Measurements from ENCODE around the gene NOC4L.
"Not testable (repeated sequence)": the region's sequence is repeated elsewhere in the genome, so short reads cannot be mapped to it uniquely, and the experiment has no call there.

Gene NOC4L

DNA sequence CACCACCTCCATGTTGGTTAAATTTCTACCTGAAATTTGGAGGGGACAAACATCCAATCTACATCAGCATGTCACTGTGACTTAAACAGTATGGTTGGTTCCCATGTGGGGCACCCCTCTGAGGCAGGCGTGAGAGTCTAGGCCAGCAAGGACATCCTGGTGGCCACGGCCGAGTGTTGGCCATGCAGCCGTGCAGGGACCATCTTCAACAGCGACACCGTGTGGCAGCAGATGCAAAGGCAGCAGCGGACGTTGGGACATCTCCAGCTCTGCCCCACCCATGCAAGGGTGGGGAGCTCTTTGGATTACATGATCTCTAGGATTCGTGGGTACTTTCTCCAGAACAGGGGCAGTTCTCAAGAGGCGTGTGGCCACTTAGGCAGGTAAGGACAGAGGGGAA lies 49.8 kb downstream of the NOC4L start:
- Mint-ChIP-seq H3K4me1 (ENCODE audit: low read depth) (peaks cover 14% of the 10 kb centered on the region), H3K4me3 (no peak overlapping the region)

DNA sequence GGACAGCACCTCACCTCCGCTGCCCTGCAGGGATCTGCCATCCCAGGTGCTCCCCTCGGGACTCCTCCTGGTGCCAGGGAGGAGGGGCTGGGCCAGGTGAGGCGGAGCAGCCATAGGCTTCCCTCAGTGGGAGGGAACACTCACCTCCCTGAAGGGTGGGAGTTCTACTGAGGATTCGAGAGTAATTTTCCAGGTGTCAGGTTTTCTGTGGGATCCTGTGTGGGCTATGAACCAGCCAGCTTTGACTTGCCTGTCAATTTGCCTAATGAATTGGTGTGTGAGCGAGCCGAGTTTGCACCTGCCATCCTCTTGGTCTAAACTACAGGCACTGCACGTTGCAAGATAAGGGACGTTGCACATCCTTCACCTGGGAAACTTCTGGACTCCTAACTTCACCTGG lies 50.3 kb downstream of the NOC4L start:
- no peak overlapping the region for H3K27ac Mint-ChIP-seq
- H3K4me1 Mint-ChIP-seq (ENCODE audit: low read depth) = peaks cover 10% of the 10 kb centered on the region
- peaks cover 10% of the 10 kb centered on the region for H3K9me3 Mint-ChIP-seq
- H3K4me3 Mint-ChIP-seq = no peak overlapping the region
- no peaks in the 10 kb centered on the region for H3K27me3 Mint-ChIP-seq
- H3K36me3 Mint-ChIP-seq (ENCODE audit: low read depth) = no peaks in the 10 kb centered on the region

More for the DNA sequence above, 49.8 kb downstream of the NOC4L start:
- Mint-ChIP-seq H3K36me3 (ENCODE audit: low read depth) (no peaks in the 10 kb centered on the region), H3K27ac (no peak overlapping the region), H3K9me3 (peaks cover 10% of the 10 kb centered on the region), H3K27me3 (no peaks in the 10 kb centered on the region)

DNA sequence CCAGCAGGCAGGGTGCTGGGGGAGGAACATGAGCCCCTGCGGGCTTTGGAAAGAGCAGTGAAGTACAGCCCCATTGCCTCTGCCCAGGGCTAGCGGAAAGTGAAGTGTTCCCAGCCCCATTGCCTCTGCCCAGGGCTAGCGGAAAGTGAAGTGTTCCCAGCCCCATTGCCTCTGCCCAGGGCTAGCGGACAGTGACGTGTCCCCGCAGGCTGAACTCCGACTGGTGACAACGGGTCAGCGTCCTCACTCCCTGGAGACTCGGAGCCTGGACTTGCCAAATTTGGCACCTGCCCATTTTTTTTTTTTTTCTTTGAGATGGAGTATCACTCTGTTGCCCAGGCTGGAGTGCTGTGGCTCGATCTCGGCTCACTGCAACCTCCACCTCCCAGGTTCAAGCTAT lies 51.0 kb downstream of the NOC4L start:
- peaks cover 10% of the 10 kb centered on the region for H3K9me3 Mint-ChIP-seq
- not testable (repeated sequence) for H3K36me3 Mint-ChIP-seq (ENCODE audit: low read depth); H3K27ac Mint-ChIP-seq; H3K27me3 Mint-ChIP-seq; H3K4me1 Mint-ChIP-seq (ENCODE audit: low read depth); H3K4me3 Mint-ChIP-seq

DNA sequence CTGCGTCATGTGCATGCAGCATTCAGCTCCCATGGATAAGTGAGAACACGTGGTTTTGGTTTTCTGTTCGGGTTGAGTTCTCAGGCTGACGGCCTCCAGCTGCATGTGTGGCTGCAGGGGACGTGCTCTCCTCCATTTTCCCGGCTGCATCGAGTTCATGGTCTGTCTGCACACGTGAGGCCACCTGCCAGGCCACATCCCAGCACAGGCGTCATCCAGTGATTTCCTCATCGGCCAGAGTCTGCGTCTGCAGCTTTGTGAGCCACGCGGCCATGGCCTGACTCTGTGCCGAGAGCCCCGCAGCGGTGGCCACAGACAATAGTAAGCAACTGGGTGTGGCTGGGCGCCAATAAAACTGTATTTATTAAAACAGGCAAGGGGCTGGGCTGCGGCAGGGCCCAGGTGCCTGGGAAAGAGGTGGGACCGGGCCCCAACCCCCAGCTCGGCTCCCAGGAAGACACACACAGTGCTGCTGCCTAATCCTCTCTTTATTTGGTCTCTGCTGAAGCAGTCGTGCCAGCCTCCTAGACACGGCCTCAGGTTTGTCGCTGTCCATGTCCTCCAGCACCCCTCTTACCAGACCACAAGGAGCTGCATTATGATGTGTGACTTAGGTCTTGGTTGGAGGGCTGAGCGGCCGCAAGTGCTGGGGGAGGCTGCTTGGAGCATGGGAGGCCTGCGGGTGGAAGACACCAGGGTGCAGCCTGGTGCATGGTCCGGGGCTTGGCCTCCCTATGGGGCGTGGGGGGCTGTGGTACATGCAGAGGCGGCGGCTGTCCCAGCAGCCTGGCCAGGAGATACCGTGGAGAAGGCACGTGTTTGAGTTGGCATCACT lies 52.0 kb downstream of the NOC4L start:
- H3K36me3 Mint-ChIP-seq (ENCODE audit: low read depth) = no peaks in the 10 kb centered on the region
- H3K4me1 Mint-ChIP-seq (ENCODE audit: low read depth) = no peaks in the 10 kb centered on the region
- H3K27ac Mint-ChIP-seq = no peak overlapping the region
- no peak overlapping the region for H3K4me3 Mint-ChIP-seq
- H3K9me3 Mint-ChIP-seq = peaks cover 10% of the 10 kb centered on the region
- no peaks in the 10 kb centered on the region for H3K27me3 Mint-ChIP-seq

DNA sequence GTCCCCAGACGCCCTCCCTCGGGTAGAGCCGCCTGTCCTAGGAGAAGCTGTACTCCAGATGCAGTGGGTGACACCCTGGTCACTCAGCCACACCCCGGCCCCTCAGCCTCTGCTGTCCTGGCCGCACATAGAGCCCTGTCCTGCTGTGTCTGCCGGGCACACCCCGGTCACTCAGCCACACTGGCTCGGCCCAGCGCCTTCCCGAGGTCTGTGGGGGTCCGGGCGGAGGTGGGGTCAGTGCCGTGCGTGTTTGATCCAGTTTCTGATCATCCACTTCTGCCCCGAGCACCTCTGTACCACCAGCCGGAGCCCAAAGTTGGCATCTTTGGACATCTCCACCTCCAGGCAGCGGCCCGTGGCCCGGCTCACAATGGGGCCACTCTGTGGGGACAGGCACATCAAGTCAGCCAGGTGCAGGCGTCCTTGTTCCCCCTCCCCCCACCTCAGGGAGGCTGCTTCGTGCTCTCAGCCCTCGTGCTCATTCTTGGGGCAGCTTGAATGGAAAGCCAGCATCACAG lies 52.7 kb downstream of the NOC4L start:
- no peak overlapping the region for H3K4me3 Mint-ChIP-seq
- no peaks in the 10 kb centered on the region for H3K27me3 Mint-ChIP-seq
- peaks cover 10% of the 10 kb centered on the region for H3K9me3 Mint-ChIP-seq
- no peaks in the 10 kb centered on the region for H3K36me3 Mint-ChIP-seq (ENCODE audit: low read depth)
- no peak overlapping the region for H3K27ac Mint-ChIP-seq
- H3K4me1 Mint-ChIP-seq (ENCODE audit: low read depth) = no peaks in the 10 kb centered on the region

DNA sequence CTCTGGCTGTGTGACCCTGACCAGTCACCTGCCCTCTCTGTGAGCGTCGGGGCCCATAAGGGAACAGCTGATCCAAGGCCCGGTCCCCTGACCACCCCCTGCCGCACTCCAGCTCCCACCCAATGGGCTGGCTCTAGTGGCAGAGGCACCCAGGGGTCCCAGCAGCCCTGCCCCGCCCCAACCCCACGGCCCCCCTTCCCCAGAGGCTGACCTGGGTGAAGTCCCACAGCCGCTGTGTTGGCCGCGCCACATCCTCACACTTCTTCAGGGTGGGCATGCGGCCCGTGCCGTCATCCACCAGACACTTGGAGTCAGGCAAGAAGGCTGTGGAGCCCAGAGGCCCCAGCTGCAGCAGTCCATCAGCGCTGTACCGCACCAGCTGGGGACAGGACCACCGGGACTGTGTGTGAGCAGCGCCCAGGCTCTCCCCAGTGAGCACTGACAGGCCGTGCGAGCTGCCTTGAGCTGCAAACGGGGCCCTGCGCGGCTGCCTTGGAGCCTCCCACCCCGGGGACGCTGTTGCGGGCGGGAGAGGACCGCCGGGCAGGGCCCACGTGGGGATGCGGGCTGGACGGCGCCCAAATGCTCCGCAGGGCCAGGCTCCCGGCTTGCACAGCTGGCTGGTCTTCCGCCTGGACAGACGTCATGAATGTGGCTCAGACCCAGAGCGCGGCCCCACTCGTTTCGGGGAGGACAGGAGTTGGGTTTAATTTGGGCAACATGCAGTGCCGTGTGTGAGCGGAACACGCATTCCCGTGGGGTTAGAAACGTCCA lies 53.5 kb downstream of the NOC4L start:
- Mint-ChIP-seq H3K4me3 (no peak overlapping the region), H3K9me3 (peaks cover 10% of the 10 kb centered on the region), H3K27ac (no peak overlapping the region), H3K36me3 (ENCODE audit: low read depth) (no peaks in the 10 kb centered on the region), H3K27me3 (no peaks in the 10 kb centered on the region), H3K4me1 (ENCODE audit: low read depth) (no peaks in the 10 kb centered on the region)

DNA sequence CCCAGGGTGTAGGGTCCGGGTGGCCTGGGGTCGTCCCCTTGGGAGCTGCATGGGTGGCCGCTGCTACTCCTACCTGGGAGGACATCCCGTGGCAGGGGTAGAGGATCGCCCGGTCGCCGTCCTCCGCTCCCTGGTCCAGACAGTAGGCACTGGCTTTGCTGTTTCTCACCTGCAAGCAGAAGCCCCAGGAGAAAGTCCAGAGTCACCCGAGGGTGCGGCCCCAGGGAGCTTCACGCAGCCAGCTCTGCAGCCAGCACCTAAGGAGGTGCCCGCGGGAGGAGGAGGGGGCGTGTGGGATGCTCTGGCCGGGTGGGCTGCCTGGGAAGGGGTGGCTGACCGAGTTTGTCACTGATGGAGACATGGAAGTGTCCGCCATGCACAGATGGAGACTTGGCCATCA lies 54.8 kb downstream of the NOC4L start:
- H3K36me3 Mint-ChIP-seq (ENCODE audit: low read depth) = no peaks in the 10 kb centered on the region
- no peak overlapping the region for H3K27ac Mint-ChIP-seq
- no peak overlapping the region for H3K4me3 Mint-ChIP-seq
- no peaks in the 10 kb centered on the region for H3K4me1 Mint-ChIP-seq (ENCODE audit: low read depth)
- peaks cover 3% of the 10 kb centered on the region for H3K27me3 Mint-ChIP-seq
- H3K9me3 Mint-ChIP-seq = peaks cover 3% of the 10 kb centered on the region

DNA sequence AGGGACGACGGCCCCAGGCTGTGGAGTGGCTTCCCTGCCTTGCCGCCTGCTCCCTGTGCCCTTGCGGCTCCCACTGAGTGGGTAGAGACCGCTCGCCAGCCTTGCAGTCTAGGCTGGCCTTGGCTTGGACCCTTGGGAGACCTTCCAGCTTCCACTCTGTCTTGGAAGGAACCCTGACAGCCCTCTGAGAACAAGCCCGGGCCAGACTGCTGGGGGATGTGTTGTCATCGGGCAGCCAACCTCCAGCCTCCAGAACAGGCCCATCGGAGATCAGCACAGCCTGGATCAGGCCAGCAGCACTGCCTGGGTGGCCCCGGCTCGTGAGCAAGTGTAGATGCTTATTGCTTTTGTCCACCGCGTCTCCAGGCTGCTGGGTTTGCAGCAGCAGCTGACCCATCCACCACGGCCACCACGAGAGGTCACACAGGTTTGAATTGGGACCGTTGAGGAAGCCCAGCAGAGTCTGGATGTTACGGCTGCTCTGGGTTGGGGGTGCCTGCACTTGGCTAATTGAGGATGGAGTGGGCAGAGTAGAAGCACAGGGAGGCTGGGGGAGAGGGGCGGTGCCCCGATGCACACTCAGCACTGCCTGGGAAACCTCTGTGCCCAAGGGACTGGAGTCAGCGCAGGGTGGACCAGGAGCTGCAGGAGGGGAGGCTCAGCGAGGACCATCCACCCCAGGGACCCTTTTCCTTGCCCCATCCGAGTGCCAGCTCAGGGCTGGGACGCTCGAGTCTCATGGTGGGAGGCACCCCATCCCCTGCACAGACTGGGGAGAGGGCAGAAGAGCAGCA lies 55.5 kb downstream of the NOC4L start:
- H3K4me3 Mint-ChIP-seq = no peak overlapping the region
- no peak overlapping the region for H3K27ac Mint-ChIP-seq
- H3K27me3 Mint-ChIP-seq = peaks cover 9% of the 10 kb centered on the region
- H3K4me1 Mint-ChIP-seq (ENCODE audit: low read depth) = no peaks in the 10 kb centered on the region
- H3K36me3 Mint-ChIP-seq (ENCODE audit: low read depth) = no peaks in the 10 kb centered on the region
- no peaks in the 10 kb centered on the region for H3K9me3 Mint-ChIP-seq

DNA sequence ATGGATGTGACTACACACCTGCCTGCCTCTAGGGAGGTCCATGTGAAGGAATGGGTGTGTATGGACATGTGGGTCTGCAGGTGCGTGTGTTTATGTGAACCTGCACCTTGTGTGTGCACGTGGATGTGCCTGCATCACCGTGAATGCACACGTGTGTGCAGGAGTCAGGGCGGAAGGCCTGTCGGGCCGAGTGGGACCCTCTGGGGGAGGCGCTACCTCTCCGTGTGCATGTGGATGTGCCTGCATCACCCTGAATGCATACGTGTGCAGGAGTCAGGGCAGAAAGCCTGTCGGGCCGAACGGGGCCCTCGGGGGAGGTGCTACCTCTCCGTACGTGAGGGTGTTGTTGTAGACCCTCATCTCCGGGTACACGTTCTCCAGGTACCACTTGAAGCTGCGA lies 56.5 kb downstream of the NOC4L start:
- no peaks in the 10 kb centered on the region for H3K9me3 Mint-ChIP-seq
- H3K4me3 Mint-ChIP-seq = no peak overlapping the region
- peaks cover 17% of the 10 kb centered on the region for H3K27me3 Mint-ChIP-seq
- H3K4me1 Mint-ChIP-seq (ENCODE audit: low read depth) = peaks cover 4% of the 10 kb centered on the region
- no peaks in the 10 kb centered on the region for H3K36me3 Mint-ChIP-seq (ENCODE audit: low read depth)
- H3K27ac Mint-ChIP-seq = no peak overlapping the region

DNA sequence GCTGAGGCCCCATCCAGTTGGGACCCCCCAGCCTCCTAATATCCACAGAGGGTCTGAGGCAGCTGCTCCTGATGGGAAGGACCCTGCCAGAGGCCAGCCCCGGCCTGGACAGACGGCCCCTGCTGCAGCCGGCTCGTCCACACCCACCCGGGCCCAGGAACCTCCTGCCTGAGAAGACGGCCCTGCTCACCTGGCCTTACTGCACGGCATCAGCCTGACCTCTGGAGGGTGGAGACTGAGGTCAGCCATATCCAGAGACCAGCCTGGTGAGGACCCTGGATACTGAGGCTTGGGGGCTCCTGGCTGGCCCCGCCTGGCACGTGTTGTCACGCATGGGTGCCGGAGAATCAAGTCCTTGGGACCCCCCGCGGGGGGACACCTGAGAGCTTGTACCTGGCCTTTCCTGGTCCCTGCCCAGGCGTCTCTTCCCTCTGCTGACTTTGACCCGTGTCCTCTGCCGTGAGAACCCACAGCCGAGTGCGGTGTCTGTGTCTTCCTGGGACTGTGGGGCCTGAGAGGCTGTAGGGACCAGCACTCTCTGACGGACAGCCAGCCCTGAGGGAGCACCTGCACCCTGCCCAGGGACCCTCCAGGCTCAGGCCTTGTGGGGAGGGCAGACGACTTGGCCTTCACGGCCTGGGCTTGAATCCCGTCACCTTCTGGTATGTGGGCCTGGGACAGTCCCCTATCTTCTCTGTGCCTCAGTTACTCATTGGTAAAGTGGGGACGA lies 57.3 kb downstream of the NOC4L start:
- Mint-ChIP-seq H3K27ac (no peak overlapping the region), H3K4me1 (ENCODE audit: low read depth) (peaks cover 7% of the 10 kb centered on the region), H3K27me3 (peaks cover 17% of the 10 kb centered on the region), H3K36me3 (ENCODE audit: low read depth) (no peaks in the 10 kb centered on the region), H3K9me3 (no peaks in the 10 kb centered on the region), H3K4me3 (no peak overlapping the region)
